SK-N-SH (cell line): ENCODE measurements around the gene ALDH16A1. TPM values are rescaled to one million over a fixed set of nuclear protein-coding genes. Genes with fewer than 3 reads are reported as not detected.

Experiments used
- CTCF ChIA-PET: fragments of 300-600, 350-600 bp; formaldehyde crosslinking; extraction: SDS; loops from one replicate; lab custom pipeline; 2021; lab: Yijun Ruan, JAX
- POLR2A ChIA-PET: fragments of 350-600 bp; sonication (Branson Sonifier 250); formaldehyde crosslinking; extraction: SDS; loops from one replicate; lab custom pipeline; 2020; ENCODE audit warnings: antibody characterized with exemption, inconsistent platforms; lab: Yijun Ruan, JAX
- DNase-seq: peaks from one replicate; pipeline ENCODE4 v3.0.0; 2012
- H2AFZ ChIP-seq: fragments of 200-600 bp; sonication (generic); 2 replicates; pipeline ENCODE4 v1.8.1; 2016; ENCODE audit warnings: antibody characterized with exemption, mild to moderate bottlenecking, low read depth
- H3F3A ChIP-seq: fragments of 200-600 bp; sonication (generic); replicated peaks from 2 replicates; pipeline ENCODE3; 2016; ENCODE audit warnings: antibody characterized with exemption, mild to moderate bottlenecking; ENCODE audit not compliant: insufficient read depth
- H3K27ac ChIP-seq, 2 experiments: fragments of 200-500 bp in 1 of 2; fragments of 200-600 bp in 1 of 2; sonication (Bioruptor generic) in 1 of 2; sonication (generic), shearing (Covaris generic) in 1 of 2; 2 replicates each; pipeline versions ENCODE4 v1.5.1 to v1.6.1; 2014 to 2016; ENCODE audit warnings: low read depth in 2 of 2, inconsistent platforms in 1 of 2, low read length in 1 of 2, mild to moderate bottlenecking in 1 of 2, mixed read lengths in 1 of 2
- H3K27me3 ChIP-seq: fragments of 200-600 bp; sonication (generic), shearing (Covaris generic); 2 replicates; pipeline ENCODE4 v1.6.1; 2016; ENCODE audit warnings: mixed run types; ENCODE audit not compliant: insufficient read depth
- H3K36me3 ChIP-seq, 2 experiments: fragments of 200-500 bp in 1 of 2; fragments of 200-600 bp in 1 of 2; sonication (Bioruptor generic) in 1 of 2; sonication (generic) in 1 of 2; replicated peaks in 1 of 2; 2 replicates each; pipeline versions ENCODE3 to v1.5.1; 2014 to 2016; ENCODE audit warnings: low read length in 1 of 2, mild to moderate bottlenecking in 1 of 2; ENCODE audit not compliant: insufficient read depth in 2 of 2, control insufficient read depth in 1 of 2
- H3K4me1 ChIP-seq, 2 experiments: fragments of 200-500 bp in 1 of 2; fragments of 200-600 bp in 1 of 2; sonication (Bioruptor generic) in 1 of 2; sonication (generic), shearing (Covaris generic) in 1 of 2; 2 replicates each; pipeline versions ENCODE4 v1.5.1 to v1.6.1; 2014 to 2016; ENCODE audit warnings: low read depth in 1 of 2, low read length in 1 of 2, mixed run types in 1 of 2; ENCODE audit not compliant: insufficient read depth in 2 of 2, control insufficient read depth in 1 of 2
- H3K4me2 ChIP-seq: fragments of 200-600 bp; sonication (generic), shearing (Covaris generic); 2 replicates; pipeline ENCODE4 v1.6.1; 2017; ENCODE audit warnings: mixed run types
- H3K4me3 ChIP-seq, 2 experiments: fragments of 200-500 bp in 1 of 2; fragments of 200-600 bp in 1 of 2; sonication (Bioruptor generic) in 1 of 2; sonication (generic), shearing (Covaris generic) in 1 of 2; 2 replicates each; pipeline versions ENCODE4 v1.5.1 to v1.8.1; 2014 to 2016; ENCODE audit warnings: low read depth in 2 of 2, inconsistent platforms in 1 of 2, low read length in 1 of 2, mild to moderate bottlenecking in 1 of 2, mixed read lengths in 1 of 2, moderate library complexity in 1 of 2
- H3K79me2 ChIP-seq: fragments of 200-600 bp; sonication (generic); 2 replicates; pipeline ENCODE4 v1.8.1; 2017; ENCODE audit warnings: mild to moderate bottlenecking; ENCODE audit not compliant: insufficient read depth
- H3K9ac ChIP-seq: fragments of 200-600 bp; sonication (generic); 2 replicates; pipeline ENCODE4 v1.6.1; 2017; ENCODE audit warnings: mixed run types
- H3K9me2 ChIP-seq: fragments of 200-600 bp; sonication (generic); 2 replicates; pipeline ENCODE4 v1.6.1; 2017; ENCODE audit warnings: mixed run types
- H3K9me3 ChIP-seq: fragments of 200-600 bp; sonication (generic); 2 replicates; pipeline ENCODE4 v1.6.1; 2017; ENCODE audit warnings: mixed run types, mild to moderate bottlenecking, moderate library complexity
- H4K20me1 ChIP-seq: fragments of 200-600 bp; sonication (generic); 2 replicates; pipeline ENCODE4 v1.6.1; 2017; ENCODE audit warnings: mild to moderate bottlenecking, mixed run types; ENCODE audit not compliant: insufficient read depth
- CHD2 ChIP-seq: fragments of 150-350 bp; IDR thresholded peaks from 2 replicates; pipeline ENCODE4 v1.6.1; 2018; ENCODE audit warnings: low read length; ENCODE audit not compliant: partially characterized antibody
- CTCF ChIP-seq: fragments of 200-600 bp; sonication (generic); IDR thresholded peaks from 2 replicates; pipeline ENCODE4 v1.6.1; 2017; ENCODE audit warnings: antibody characterized with exemption, mild to moderate bottlenecking, moderate library complexity
- EZH2phosphoT487 ChIP-seq: fragments of 200-600 bp; sonication (generic); IDR thresholded peaks from 2 replicates; pipeline ENCODE4 v1.6.1; 2017; ENCODE audit warnings: low read depth, mixed run types, mild to moderate bottlenecking, antibody characterized with exemption, moderate library complexity, borderline replicate concordance
- FOSL2 ChIP-seq: IDR thresholded peaks from 2 replicates; pipeline ENCODE4 v1.4.0; 2012; ENCODE audit warnings: low read depth, mild to moderate bottlenecking, moderate library complexity, borderline replicate concordance
- GABPA ChIP-seq: IDR thresholded peaks from 2 replicates; pipeline ENCODE4 v1.4.0; 2012; ENCODE audit warnings: low read depth, mild to moderate bottlenecking
- JUND ChIP-seq: IDR thresholded peaks from 2 replicates; pipeline ENCODE4 v1.4.0; 2012
- MAX ChIP-seq: IDR thresholded peaks from 2 replicates; pipeline ENCODE4 v1.4.0; 2012; ENCODE audit warnings: low read depth
- NFIC ChIP-seq: IDR thresholded peaks from 2 replicates; pipeline ENCODE4 v1.4.0; 2012; ENCODE audit warnings: borderline replicate concordance
- POLR2AphosphoS5 ChIP-seq: IDR thresholded peaks from 2 replicates; pipeline ENCODE4 v1.6.1; 2012; ENCODE audit warnings: low read depth, low read length
- RFX5 ChIP-seq: IDR thresholded peaks from 2 replicates; pipeline ENCODE4 v1.6.1; 2012; ENCODE audit warnings: mild to moderate bottlenecking, improper control_type of control experiment, low read length
- RXRA ChIP-seq: IDR thresholded peaks from 2 replicates; pipeline ENCODE4 v1.4.0; 2012; ENCODE audit warnings: low read depth, mild to moderate bottlenecking, borderline replicate concordance
- SIN3A ChIP-seq: IDR thresholded peaks from 2 replicates; pipeline ENCODE4 v1.6.1; 2012; ENCODE audit warnings: low read depth, mild to moderate bottlenecking, low read length, moderate library complexity, borderline replicate concordance
- SMC3 ChIP-seq: IDR thresholded peaks from 2 replicates; pipeline ENCODE4 v1.6.1; 2012; ENCODE audit warnings: low read depth, low read length, improper control_type of control experiment
- TAF1 ChIP-seq: IDR thresholded peaks from 2 replicates; pipeline ENCODE4 v1.6.1; 2012; ENCODE audit warnings: low read depth, mild to moderate bottlenecking, low read length, moderate library complexity, borderline replicate concordance
- TCF12 ChIP-seq: IDR thresholded peaks from 2 replicates; pipeline ENCODE4 v1.4.0; 2012
- TEAD4 ChIP-seq: IDR thresholded peaks from 2 replicates; pipeline ENCODE4 v1.4.0; 2012; ENCODE audit warnings: mild to moderate bottlenecking, borderline replicate concordance; ENCODE audit not compliant: insufficient read depth
- USF1 ChIP-seq: IDR thresholded peaks from 2 replicates; pipeline ENCODE4 v1.4.0; 2012; ENCODE audit warnings: low read depth, borderline replicate concordance
- YY1 ChIP-seq: IDR thresholded peaks from 2 replicates; pipeline ENCODE4 v1.4.0; 2012; ENCODE audit warnings: low read depth, mild to moderate bottlenecking
- WGBS: methylation state at CpG from one replicate; pipeline ENCODE4 v1.1.6; 2017; ENCODE audit warnings: low lambda C conversion rate; 5-methylcytosine and 5-hydroxymethylcytosine counted together
- polyA plus RNA-seq, 3 experiments: library from polyadenylated mRNA; depleted of rRNA; stranded (reverse); fragments of >200 nt; gene quantifications; 2 replicates each; pipeline ENCODE4 v1.2.3, GENCODE V29; 2012

Gene ALDH16A1
- polyA plus RNA-seq, 1 of the 3 experiments (the other 2 are of a cell fraction) = 15.7 TPM

- Histone ChIP-seq H2AFZ (no peak overlapping the region), H3K36me3 (peaks cover 36 to 48% of the 10 kb centered on the region in 2 experiments), H3K9me2 (no peaks in the 10 kb centered on the region), H3K27ac (peak overlapping the region; percentile 13 to 80), H3K79me2 (peaks cover 38% of the 10 kb centered on the region), H3K4me3 (peak overlapping the region; percentile 86 to 92), H3K27me3 (no peaks in the 10 kb centered on the region), H3K4me2 (peak overlapping the region; percentile 92), H3K9ac (peak overlapping the region; percentile 98), H3K4me1 (peaks cover 0 to 21% of the 10 kb centered on the region in 2 experiments; a peak in 1 of 4 replicates), H4K20me1 (peaks cover 32% of the 10 kb centered on the region), H3F3A (peaks cover 59% of the 10 kb centered on the region), H3K9me3 (no peaks in the 10 kb centered on the region)
- CTCF ChIA-PET = interaction anchor here (1.0 to 3.4 kb wide), 3 partner anchors 17 to 81 kb away, joined by 3 to 12 read pairs (median 4); no protein-coding TSS in a partner anchor
- POLR2A ChIA-PET = interaction anchor here (0.6 to 1.1 kb wide), 4 partner anchors 43 to 490 kb away, joined by 3 read pairs; no protein-coding TSS in a partner anchor
- no peak for DNase-seq
- TF ChIP-seq JUND = no peak
- no peak for TF ChIP-seq TEAD4
- no peak for TF ChIP-seq FOSL2
- TF ChIP-seq GABPA = no peak
- no peak for TF ChIP-seq RXRA
- TF ChIP-seq MAX = no peak
- no peak for TF ChIP-seq POLR2AphosphoS5
- no peak for TF ChIP-seq CHD2
- TF ChIP-seq NFIC = no peak
- TF ChIP-seq SMC3 = no peak
- no peak for TF ChIP-seq RFX5
- no peak for TF ChIP-seq SIN3A
- no peak for TF ChIP-seq EZH2phosphoT487
- TF ChIP-seq USF1 = no peak
- TF ChIP-seq CTCF = no peak
- TF ChIP-seq YY1 = no peak
- no peak for TF ChIP-seq TAF1
- no peak for TF ChIP-seq TCF12
- WGBS = 9% methylated on average over 15 of the region's 15 CpGs
Observed at GRCh38 chr19:49488863-49489537, 36.0 kb downstream of the ALDH16A1 start.
